NT2/D1 (cell line): ENCODE measurements around the gene SMPD4.
"Not testable (repeated sequence)": the region's sequence is repeated elsewhere in the genome, so short reads cannot be mapped to it uniquely, and the experiment has no call there.

Experiments
- YY1 ChIP-seq: IDR thresholded peaks from 2 replicates; pipeline ENCODE4 v1.6.1; 2011; ENCODE audit not compliant: insufficient read length, insufficient read depth
- ZNF274 ChIP-seq: IDR thresholded peaks from 2 replicates; pipeline ENCODE4 v1.6.1; 2011; ENCODE audit warnings: mild to moderate bottlenecking, low read depth, low read length

DNA sequence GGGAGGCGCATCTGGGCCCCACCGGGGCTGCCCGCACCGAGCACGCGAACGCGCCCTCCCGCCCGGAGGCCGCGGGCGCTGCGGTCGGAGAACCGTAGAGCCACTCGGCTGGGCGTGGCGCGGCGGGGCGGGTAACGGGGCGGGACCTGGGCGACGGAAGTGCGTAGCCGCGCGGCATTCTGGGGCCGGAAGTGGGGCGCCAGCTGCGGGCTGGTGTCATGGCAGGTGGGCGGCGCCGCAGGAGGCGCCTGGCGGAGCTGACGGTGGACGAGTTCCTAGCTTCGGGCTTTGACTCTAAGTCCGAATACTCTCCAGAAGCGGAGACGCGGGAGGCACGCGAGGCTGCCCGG, 47.7 kb upstream of the SMPD4 start:
- not testable (repeated sequence) for TF ChIP-seq ZNF274, YY1
